Right atrium auricular region (tissue), 2 donors: ENCODE data around the gene POFUT2. TPM values are rescaled to one million over a fixed set of nuclear protein-coding genes. Genes with fewer than 3 reads are reported as not detected.

ENCODE experiments used
- DNase-seq: peaks from one replicate; pipeline ENCODE4 v3.0.0-alpha.2; 2019; ENCODE audit warnings: low spot score
- H3K27ac ChIP-seq, 2 donors: fragments of 200-600 bp; sonication (generic); 1 replicate in 1 of 2; 2 replicates in 1 of 2; pipeline ENCODE4 v1.5.1; 2016 to 2019
- H3K27me3 ChIP-seq, 2 donors: fragments of 200-600 bp; sonication (generic); one replicate each; pipeline versions ENCODE4 v1.5.1 to v1.6.0; 2017 to 2019
- H3K36me3 ChIP-seq: fragments of 200-600 bp; sonication (generic); one replicate; pipeline ENCODE4 v1.5.1; 2016
- H3K4me1 ChIP-seq, 2 donors: fragments of 200-600 bp; sonication (generic); one replicate each; pipeline versions ENCODE4 v1.5.1 to v1.6.0; 2017 to 2019
- H3K4me3 ChIP-seq, 2 donors: fragments of 200-600 bp; sonication (generic); 1 replicate in 1 of 2; 2 replicates in 1 of 2; pipeline ENCODE4 v1.5.1; 2017 to 2019; ENCODE audit warnings: mild to moderate bottlenecking in 1 of 2, moderate library complexity in 1 of 2
- H3K9me3 ChIP-seq, 2 donors: fragments of 200-600 bp; sonication (generic); one replicate each; pipeline ENCODE4 v1.5.1; 2019
- total RNA-seq, 2 donors: library from RNA; depleted of rRNA; stranded (reverse); fragments of >200 nt; gene quantifications; one replicate each; pipeline ENCODE4 v1.1.0, GENCODE V29; 2016
- TF ChIP-seq, protein P1 (sequence below), 2 donors: fragments of 200-600 bp; sonication (generic); IDR thresholded peaks; one replicate each; pipeline ENCODE4 v1.5.1; 2019; ENCODE audit warnings: antibody characterized with exemption in 2 of 2

POFUT2 gene
- total RNA-seq, 2 donors from 2014 or later = 5.8 to 12.0 TPM

DNA sequence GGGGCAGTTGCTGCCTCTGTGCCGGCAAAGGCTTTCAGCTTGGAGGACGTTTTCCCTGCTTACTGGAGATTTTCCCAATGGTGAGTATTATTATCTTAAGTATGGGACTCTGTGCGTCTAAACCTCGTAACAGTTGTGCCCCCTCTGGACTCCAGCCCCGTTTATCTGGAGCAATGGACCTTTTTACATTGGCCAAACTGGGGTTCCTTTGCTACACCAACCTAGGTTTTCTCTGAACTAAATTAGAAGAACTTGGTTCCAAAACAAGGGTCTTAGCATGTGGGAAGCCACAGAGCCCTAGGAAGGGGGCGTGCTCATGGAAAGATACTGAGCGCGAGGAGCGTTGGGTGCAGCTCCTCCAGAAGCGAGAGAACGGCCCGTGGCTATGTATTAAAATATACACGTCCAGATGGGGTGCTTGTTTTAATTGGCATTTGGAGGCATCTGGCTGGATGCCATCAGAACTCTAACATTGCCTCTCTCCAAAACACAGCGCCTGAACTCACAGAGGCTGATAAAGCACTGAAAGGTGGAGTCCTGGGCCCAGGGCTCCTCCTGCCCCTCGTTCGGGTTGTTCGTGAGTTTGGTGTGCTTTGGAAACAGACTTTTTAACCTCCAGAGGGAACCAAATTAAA lies 28.4 kb downstream of the POFUT2 start:
- TF ChIP-seq, protein P1, sequence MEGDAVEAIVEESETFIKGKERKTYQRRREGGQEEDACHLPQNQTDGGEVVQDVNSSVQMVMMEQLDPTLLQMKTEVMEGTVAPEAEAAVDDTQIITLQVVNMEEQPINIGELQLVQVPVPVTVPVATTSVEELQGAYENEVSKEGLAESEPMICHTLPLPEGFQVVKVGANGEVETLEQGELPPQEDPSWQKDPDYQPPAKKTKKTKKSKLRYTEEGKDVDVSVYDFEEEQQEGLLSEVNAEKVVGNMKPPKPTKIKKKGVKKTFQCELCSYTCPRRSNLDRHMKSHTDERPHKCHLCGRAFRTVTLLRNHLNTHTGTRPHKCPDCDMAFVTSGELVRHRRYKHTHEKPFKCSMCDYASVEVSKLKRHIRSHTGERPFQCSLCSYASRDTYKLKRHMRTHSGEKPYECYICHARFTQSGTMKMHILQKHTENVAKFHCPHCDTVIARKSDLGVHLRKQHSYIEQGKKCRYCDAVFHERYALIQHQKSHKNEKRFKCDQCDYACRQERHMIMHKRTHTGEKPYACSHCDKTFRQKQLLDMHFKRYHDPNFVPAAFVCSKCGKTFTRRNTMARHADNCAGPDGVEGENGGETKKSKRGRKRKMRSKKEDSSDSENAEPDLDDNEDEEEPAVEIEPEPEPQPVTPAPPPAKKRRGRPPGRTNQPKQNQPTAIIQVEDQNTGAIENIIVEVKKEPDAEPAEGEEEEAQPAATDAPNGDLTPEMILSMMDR (IDR thresholded peaks at IDR 0.05) = no peak
- DNase-seq = peak; percentile 53
- H3K36me3 ChIP-seq = peaks cover 14% of the 10 kb centered on the region
- H3K4me1 ChIP-seq = peaks cover 0 to 10% of the 10 kb centered on the region in 2 donors
- no peaks in the 10 kb centered on the region for H3K9me3 ChIP-seq
- H3K27me3 ChIP-seq = no peaks in the 10 kb centered on the region
- no peak overlapping the region for H3K27ac ChIP-seq
- no peak overlapping the region for H3K4me3 ChIP-seq

DNA sequence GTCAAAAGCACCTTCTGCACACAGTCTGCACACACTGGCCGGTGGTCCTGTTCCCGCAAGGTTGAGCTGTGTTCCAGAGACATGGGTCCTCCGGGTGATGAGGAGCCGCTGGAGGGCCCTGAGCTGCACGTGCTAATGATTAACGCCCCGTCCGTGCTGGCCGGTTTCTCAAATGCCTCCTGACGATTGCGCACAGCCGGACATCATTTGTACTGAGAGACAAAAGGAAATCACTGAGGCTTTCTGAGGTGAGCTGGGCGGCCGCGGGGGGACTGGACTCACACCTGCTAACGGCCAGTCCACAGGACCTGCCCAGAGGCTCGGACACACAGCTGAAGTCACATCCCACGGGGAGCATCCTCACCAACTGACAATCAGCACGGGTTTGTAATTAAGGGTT lies 29.2 kb downstream of the POFUT2 start:
- Histone ChIP-seq H3K4me3 (no peak overlapping the region), H3K9me3 (no peaks in the 10 kb centered on the region), H3K27me3 (no peaks in the 10 kb centered on the region), H3K27ac (no peak overlapping the region), H3K36me3 (peaks cover 5% of the 10 kb centered on the region), H3K4me1 (peaks cover 0 to 10% of the 10 kb centered on the region in 2 donors)
- TF ChIP-seq, protein P1 (IDR thresholded peaks at IDR 0.05) = no peak
- DNase-seq = peak; percentile 55

DNA sequence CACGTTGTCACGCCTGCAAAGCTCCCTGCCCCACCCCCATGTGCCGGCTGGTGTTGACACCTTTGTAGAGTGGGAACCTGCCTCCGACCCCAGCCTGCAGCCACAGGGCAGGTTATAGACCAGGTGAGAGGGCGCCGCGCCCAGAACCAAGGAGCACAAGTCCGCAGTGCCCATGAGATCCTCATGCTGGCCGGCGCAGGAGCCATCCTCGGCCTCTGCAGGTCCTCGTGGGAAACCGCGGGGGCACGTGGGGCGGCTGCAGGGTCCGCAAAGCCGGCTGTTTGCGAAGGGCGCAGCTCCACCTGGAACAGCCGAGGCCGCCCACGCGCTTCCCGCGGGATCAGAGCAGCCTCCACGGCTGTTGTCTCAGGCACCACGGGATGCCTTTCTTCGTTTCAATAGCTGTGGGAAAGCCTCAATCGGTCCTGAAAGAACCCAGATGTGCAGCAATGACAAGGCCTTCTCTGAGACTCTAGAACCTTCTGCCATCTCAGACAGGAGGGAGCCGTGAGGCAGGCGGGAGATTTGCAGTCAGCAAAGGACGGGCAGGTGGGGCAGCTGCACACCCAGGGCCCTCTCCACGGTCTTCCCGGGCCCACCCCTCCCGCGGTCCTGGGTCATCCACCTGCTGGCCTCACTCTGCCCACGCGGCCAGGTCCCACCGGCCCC lies 29.9 kb downstream of the POFUT2 start:
- Histone ChIP-seq H3K36me3 (no peaks in the 10 kb centered on the region), H3K4me1 (peaks cover 0 to 10% of the 10 kb centered on the region in 2 donors), H3K27me3 (no peaks in the 10 kb centered on the region), H3K9me3 (no peaks in the 10 kb centered on the region), H3K4me3 (no peak overlapping the region), H3K27ac (no peak overlapping the region)
- no peak for DNase-seq
- TF ChIP-seq, protein P1 (IDR thresholded peaks at IDR 0.05) = no peak

DNA sequence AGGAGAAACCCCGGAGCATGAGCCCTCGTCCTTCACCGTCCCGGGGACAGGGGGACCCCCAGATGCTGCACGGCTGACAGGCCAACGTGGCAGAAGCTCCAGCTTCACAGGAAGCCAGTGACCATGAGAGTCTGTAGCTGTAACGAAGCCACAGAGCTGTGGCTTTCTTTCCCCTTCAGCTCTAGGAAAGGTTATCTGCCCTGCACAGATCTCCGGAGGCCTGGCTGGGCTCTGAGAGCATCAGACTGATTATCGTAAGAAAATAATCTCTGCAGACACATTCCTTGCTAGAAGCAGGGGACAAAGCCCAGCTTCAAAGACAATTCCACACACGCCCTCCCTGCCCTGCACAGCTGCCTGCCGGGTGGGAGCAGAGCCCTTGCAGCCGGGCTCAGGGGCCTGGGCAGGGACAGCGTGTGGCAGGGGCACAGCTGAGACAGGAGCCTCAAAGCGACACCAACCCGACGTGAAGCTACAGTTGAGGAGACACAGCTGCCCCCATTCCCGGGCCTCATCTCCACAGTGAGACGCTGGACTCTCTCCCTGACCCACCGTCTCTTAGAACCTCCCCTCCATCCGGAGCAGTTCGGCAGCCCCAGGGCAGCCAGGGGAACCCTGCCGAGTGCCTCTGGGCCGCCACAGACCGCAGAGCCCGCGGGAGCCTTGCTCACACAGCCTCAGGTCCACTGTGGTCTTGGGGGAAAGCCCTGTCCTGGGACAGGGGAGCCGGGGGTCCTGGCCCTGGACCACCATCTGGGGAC lies 30.6 kb downstream of the POFUT2 start:
- no peak for DNase-seq
- peaks cover 0 to 10% of the 10 kb centered on the region in 2 donors for H3K4me1 ChIP-seq
- TF ChIP-seq, protein P1 (IDR thresholded peaks at IDR 0.05) = no peak
- no peaks in the 10 kb centered on the region for H3K36me3 ChIP-seq
- H3K4me3 ChIP-seq = no peak overlapping the region
- no peak overlapping the region for H3K27ac ChIP-seq
- H3K27me3 ChIP-seq = no peaks in the 10 kb centered on the region
- no peaks in the 10 kb centered on the region for H3K9me3 ChIP-seq

DNA sequence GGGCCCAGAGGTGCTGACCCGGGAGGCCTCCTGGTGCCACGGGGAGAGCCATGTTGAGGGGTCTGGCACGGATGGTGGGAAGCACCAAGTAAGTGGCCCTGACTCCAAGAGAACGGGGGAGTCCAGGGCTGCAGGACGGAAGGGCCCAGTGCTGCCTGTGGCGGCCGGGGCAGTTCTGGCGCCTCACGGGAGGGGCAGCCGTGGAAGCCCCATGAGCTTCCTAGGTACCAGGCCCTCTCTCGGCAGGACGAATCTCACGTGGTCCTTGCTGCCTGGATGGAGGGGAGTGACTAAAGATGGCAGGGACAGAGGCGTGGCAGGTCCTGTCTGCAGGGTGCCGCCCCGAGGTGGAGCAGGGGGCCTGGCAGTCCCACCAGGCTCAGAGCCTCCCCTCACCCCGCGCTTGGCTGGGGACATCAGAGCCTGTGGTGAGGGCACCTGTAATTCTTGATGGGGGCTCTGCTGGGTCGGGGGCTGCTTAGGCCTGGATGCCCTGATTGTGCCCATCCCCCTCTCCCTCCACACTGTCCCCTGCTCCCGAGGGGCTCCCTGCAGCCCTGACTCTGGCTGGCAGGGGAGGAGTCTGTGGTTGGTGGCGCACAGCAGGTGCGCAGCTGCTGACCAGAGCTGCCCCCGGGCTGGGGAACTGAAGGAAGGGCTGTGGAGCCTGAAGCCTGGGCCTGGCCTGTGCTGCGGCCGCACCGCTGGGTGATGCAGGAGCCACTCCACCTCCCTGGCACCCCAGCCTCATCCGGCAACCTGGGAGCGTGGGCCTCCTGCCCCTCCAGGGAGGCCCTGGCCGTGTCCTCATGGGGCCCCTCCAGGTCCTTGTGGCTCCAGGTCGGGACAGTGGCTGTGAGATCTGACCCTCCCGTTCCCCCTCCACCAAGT lies 31.4 kb downstream of the POFUT2 start:
- TF ChIP-seq, protein P1 (IDR thresholded peaks at IDR 0.05) = no peak
- peaks cover 0 to 10% of the 10 kb centered on the region in 2 donors for H3K4me1 ChIP-seq
- no peaks in the 10 kb centered on the region for H3K36me3 ChIP-seq
- H3K4me3 ChIP-seq = no peak overlapping the region
- H3K27ac ChIP-seq = no peak overlapping the region
- no peak for DNase-seq
- H3K27me3 ChIP-seq = no peaks in the 10 kb centered on the region
- H3K9me3 ChIP-seq = no peaks in the 10 kb centered on the region
